Measurements from ENCODE around the gene TCEANC. TPM values are rescaled to one million over a fixed set of nuclear protein-coding genes. Genes with fewer than 3 reads are reported as not detected.
"Not testable (repeated sequence)": the region's sequence is repeated elsewhere in the genome, so short reads cannot be mapped to it uniquely, and the experiment has no call there.

TCEANC gene
- total RNA-seq, 2 donors from 2014 or later = 4.4 to 4.6 TPM

- Mint-ChIP-seq H3K4me1 (ENCODE audit: low read depth) (peaks cover 7% of the 10 kb centered on the region), H3K36me3 (ENCODE audit: insufficient read depth in 2 of 2) (peaks cover 0 to 16% of the 10 kb centered on the region in 2 donors), H3K9me3 (no peaks in the 10 kb centered on the region), H3K27ac (peak overlapping the region; percentile 87), H3K4me3 (peak overlapping the region; percentile 23 to 79), H3K27me3 (ENCODE audit: low read depth) (peaks cover 33% of the 10 kb centered on the region)
- DNase-seq (no peak), ATAC-seq (replicated peaks in 1 of 2) (no peak)
Measured at GRCh38 chrX:13662355-13662791, 9.4 kb downstream of the TCEANC start.

GRCh38 chrX:13664020-13664419, 11.1 kb downstream of the TCEANC start:
- Mint-ChIP-seq H3K4me1 (ENCODE audit: low read depth) (peaks cover 9% of the 10 kb centered on the region), H3K27me3 (ENCODE audit: low read depth) (peaks cover 24% of the 10 kb centered on the region), H3K36me3 (ENCODE audit: insufficient read depth in 2 of 2) (peaks cover 0 to 16% of the 10 kb centered on the region in 2 donors), H3K9me3 (no peaks in the 10 kb centered on the region), H3K27ac (no peak overlapping the region), H3K4me3 (no peak overlapping the region)
- ATAC-seq (replicated peaks in 1 of 2) = no peak
- DNase-seq = no peak

GRCh38 chrX:13666836-13667235, 13.9 kb downstream of the TCEANC start:
- DNase-seq (no peak), ATAC-seq (replicated peaks in 1 of 2) (no peak)
- peaks cover 21% of the 10 kb centered on the region for H3K27me3 Mint-ChIP-seq (ENCODE audit: low read depth)
- H3K36me3 Mint-ChIP-seq (ENCODE audit: insufficient read depth in 2 of 2) = peaks cover 0 to 18% of the 10 kb centered on the region in 2 donors
- H3K4me1 Mint-ChIP-seq (ENCODE audit: low read depth) = peaks cover 26% of the 10 kb centered on the region
- H3K27ac Mint-ChIP-seq = no peak overlapping the region
- H3K9me3 Mint-ChIP-seq = no peaks in the 10 kb centered on the region
- H3K4me3 Mint-ChIP-seq = no peak overlapping the region

GRCh38 chrX:13667919-13668318, 15.0 kb downstream of the TCEANC start:
- ATAC-seq (replicated peaks in 1 of 2) (no peak), DNase-seq (no peak)
- no peaks in the 10 kb centered on the region for H3K9me3 Mint-ChIP-seq
- peaks cover 26% of the 10 kb centered on the region for H3K4me1 Mint-ChIP-seq (ENCODE audit: low read depth)
- H3K36me3 Mint-ChIP-seq (ENCODE audit: insufficient read depth in 2 of 2) = peaks cover 0 to 11% of the 10 kb centered on the region in 2 donors
- H3K27ac Mint-ChIP-seq = no peak overlapping the region
- no peak overlapping the region for H3K4me3 Mint-ChIP-seq
- H3K27me3 Mint-ChIP-seq (ENCODE audit: low read depth) = peaks cover 21% of the 10 kb centered on the region

- Mint-ChIP-seq H3K36me3 (ENCODE audit: insufficient read depth in 2 of 2) (peaks cover 0 to 11% of the 10 kb centered on the region in 2 donors), H3K4me1 (ENCODE audit: low read depth) (peaks cover 26% of the 10 kb centered on the region), H3K27me3 (ENCODE audit: low read depth) (peaks cover 21% of the 10 kb centered on the region), H3K9me3 (no peaks in the 10 kb centered on the region), H3K4me3 (peak overlapping the region; percentile 72 to 86), H3K27ac (peak overlapping the region; percentile 95)
- DNase-seq (peak; percentile 61 to 72), ATAC-seq (replicated peaks in 1 of 2) (peak; percentile 88 to 92)
Measured at GRCh38 chrX:13669246-13669737, 16.4 kb downstream of the TCEANC start.

GRCh38 chrX:13669755-13670154, 16.8 kb downstream of the TCEANC start:
- peak overlapping the region; percentile 72 to 86 for H3K4me3 Mint-ChIP-seq

GRCh38 chrX:13670197-13670596, 17.3 kb downstream of the TCEANC start:
- peaks cover 17% of the 10 kb centered on the region for H3K27me3 Mint-ChIP-seq (ENCODE audit: low read depth)
- no peak for ATAC-seq (replicated peaks in 1 of 2)
- H3K27ac Mint-ChIP-seq = peak overlapping the region; percentile 95
- H3K4me1 Mint-ChIP-seq (ENCODE audit: low read depth) = peaks cover 26% of the 10 kb centered on the region
- H3K36me3 Mint-ChIP-seq (ENCODE audit: insufficient read depth in 2 of 2) = peaks cover 0 to 8% of the 10 kb centered on the region in 2 donors
- no peaks in the 10 kb centered on the region for H3K9me3 Mint-ChIP-seq
- peak overlapping the region; percentile 51 to 72 for H3K4me3 Mint-ChIP-seq
- no peak for DNase-seq

More at GRCh38 chrX:13669755-13670154, 16.8 kb downstream of the TCEANC start:
- DNase-seq = peak in 1 of 2 donors; percentile 33
- Mint-ChIP-seq H3K27me3 (ENCODE audit: low read depth) (peaks cover 21% of the 10 kb centered on the region), H3K27ac (peak overlapping the region; percentile 95), H3K4me1 (ENCODE audit: low read depth) (peaks cover 26% of the 10 kb centered on the region), H3K36me3 (ENCODE audit: insufficient read depth in 2 of 2) (peaks cover 0 to 11% of the 10 kb centered on the region in 2 donors)
- H3K9me3 Mint-ChIP-seq; ATAC-seq (replicated peaks in 1 of 2): not testable (repeated sequence)

- Mint-ChIP-seq H3K36me3 (ENCODE audit: insufficient read depth in 2 of 2) (peaks cover 0 to 9% of the 10 kb centered on the region in 2 donors), H3K27ac (no peak overlapping the region), H3K4me3 (no peak overlapping the region), H3K9me3 (no peaks in the 10 kb centered on the region), H3K27me3 (ENCODE audit: low read depth) (peaks cover 6% of the 10 kb centered on the region), H3K4me1 (ENCODE audit: low read depth) (peaks cover 26% of the 10 kb centered on the region)
- DNase-seq (no peak), ATAC-seq (replicated peaks in 1 of 2) (no peak)
Measured at GRCh38 chrX:13673016-13673415, 20.1 kb downstream of the TCEANC start.

- Mint-ChIP-seq H3K4me3 (no peak overlapping the region), H3K27me3 (ENCODE audit: low read depth) (peaks cover 6% of the 10 kb centered on the region), H3K9me3 (no peaks in the 10 kb centered on the region), H3K27ac (no peak overlapping the region), H3K36me3 (ENCODE audit: insufficient read depth in 2 of 2) (peaks cover 0 to 1% of the 10 kb centered on the region in 2 donors), H3K4me1 (ENCODE audit: low read depth) (no peaks in the 10 kb centered on the region)
- ATAC-seq (replicated peaks in 1 of 2) = no peak
- no peak for DNase-seq
Measured at GRCh38 chrX:13676885-13677284, 23.9 kb downstream of the TCEANC start.

GRCh38 chrX:13679700-13680099, 26.8 kb downstream of the TCEANC start:
- not testable (repeated sequence) for ATAC-seq (replicated peaks in 1 of 2); H3K27ac Mint-ChIP-seq

GRCh38 chrX:13681595-13681994, 28.7 kb downstream of the TCEANC start:
- H3K9me3 Mint-ChIP-seq = no peaks in the 10 kb centered on the region
- DNase-seq = no peak
- peaks cover 2 to 3% of the 10 kb centered on the region in 2 donors for H3K36me3 Mint-ChIP-seq (ENCODE audit: insufficient read depth in 2 of 2)
- H3K27me3 Mint-ChIP-seq (ENCODE audit: low read depth) = peaks cover 15% of the 10 kb centered on the region
- H3K27ac Mint-ChIP-seq = no peak overlapping the region
- no peak overlapping the region for H3K4me3 Mint-ChIP-seq
- no peak for ATAC-seq (replicated peaks in 1 of 2)
- peaks cover 14% of the 10 kb centered on the region for H3K4me1 Mint-ChIP-seq (ENCODE audit: low read depth)

More at GRCh38 chrX:13679700-13680099, 26.8 kb downstream of the TCEANC start:
- DNase-seq; H3K36me3 Mint-ChIP-seq (ENCODE audit: insufficient read depth in 2 of 2); H3K4me1 Mint-ChIP-seq (ENCODE audit: low read depth); H3K4me3 Mint-ChIP-seq; H3K9me3 Mint-ChIP-seq; H3K27me3 Mint-ChIP-seq (ENCODE audit: low read depth): not testable (repeated sequence)

GRCh38 chrX:13684361-13684760, 31.4 kb downstream of the TCEANC start:
- Mint-ChIP-seq H3K4me1 (ENCODE audit: low read depth) (peaks cover 35% of the 10 kb centered on the region), H3K27ac (no peak overlapping the region), H3K36me3 (ENCODE audit: insufficient read depth in 2 of 2) (peaks cover 2 to 5% of the 10 kb centered on the region in 2 donors), H3K4me3 (no peak overlapping the region), H3K27me3 (ENCODE audit: low read depth) (peaks cover 23% of the 10 kb centered on the region), H3K9me3 (no peaks in the 10 kb centered on the region)
- ATAC-seq (replicated peaks in 1 of 2) = no peak
- DNase-seq = no peak

GRCh38 chrX:13685126-13685763, 32.3 kb downstream of the TCEANC start:
- ATAC-seq (replicated peaks in 1 of 2) (no peak), DNase-seq (no peak)
- Mint-ChIP-seq H3K36me3 (ENCODE audit: insufficient read depth in 2 of 2) (peaks cover 5 to 8% of the 10 kb centered on the region in 2 donors), H3K4me1 (ENCODE audit: low read depth) (peaks cover 35% of the 10 kb centered on the region), H3K4me3 (peak overlapping the region in 1 of 2 donors; percentile 29), H3K9me3 (no peaks in the 10 kb centered on the region), H3K27me3 (ENCODE audit: low read depth) (peaks cover 20% of the 10 kb centered on the region), H3K27ac (peak overlapping the region; percentile 59)

All from activated T-cell treated with anti-CD3 and anti-CD28 coated beads, Interleukin-2, amount 50 U/mL, for 72 hours (primary cell).